EH (cell line): ENCODE data around the gene CHURC1.
A peak's percentile ranks its signal among the peaks of the same experiment; 100 is the strongest.
"Not testable (repeated sequence)": the region's sequence is repeated elsewhere in the genome, so short reads cannot be mapped to it uniquely, and the experiment has no call there.

ENCODE experiments used
- DNase-seq: peaks from one replicate; pipeline ENCODE4 v3.0.0-alpha.2; 2015; ENCODE audit warnings: low read depth

The CHURC1 gene

DNA sequence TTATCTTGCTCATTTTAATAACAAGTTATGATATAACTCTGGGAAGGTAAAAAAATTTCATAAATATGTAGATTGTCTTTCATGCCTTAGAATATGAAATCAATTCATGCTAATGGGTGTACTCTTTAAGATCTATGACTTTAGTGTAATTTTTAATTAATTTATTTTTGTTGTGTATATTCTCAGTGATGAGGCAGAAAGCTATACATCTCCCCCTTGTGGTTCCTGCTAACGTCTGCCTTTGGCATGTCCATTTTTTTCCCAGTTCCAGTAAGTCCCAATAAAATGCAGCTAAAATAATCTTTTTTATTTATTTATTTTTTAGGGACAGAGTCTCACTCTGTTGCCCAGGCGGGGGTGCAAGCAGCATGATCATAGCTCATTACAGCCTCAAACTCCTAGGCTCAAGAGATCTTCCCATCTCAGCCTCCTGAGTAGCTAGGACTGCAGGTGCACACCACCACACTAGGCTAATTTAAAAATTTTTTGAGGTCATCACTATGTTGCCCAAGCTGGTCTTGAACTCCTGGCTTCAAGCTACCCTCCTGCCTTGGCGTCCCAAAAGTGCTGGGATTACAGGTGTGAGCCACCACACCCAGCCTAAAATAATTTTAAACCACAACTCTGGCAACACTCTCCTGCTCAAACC, 3.3 kb upstream of the CHURC1 start:
- peak; percentile 56 for DNase-seq

DNA sequence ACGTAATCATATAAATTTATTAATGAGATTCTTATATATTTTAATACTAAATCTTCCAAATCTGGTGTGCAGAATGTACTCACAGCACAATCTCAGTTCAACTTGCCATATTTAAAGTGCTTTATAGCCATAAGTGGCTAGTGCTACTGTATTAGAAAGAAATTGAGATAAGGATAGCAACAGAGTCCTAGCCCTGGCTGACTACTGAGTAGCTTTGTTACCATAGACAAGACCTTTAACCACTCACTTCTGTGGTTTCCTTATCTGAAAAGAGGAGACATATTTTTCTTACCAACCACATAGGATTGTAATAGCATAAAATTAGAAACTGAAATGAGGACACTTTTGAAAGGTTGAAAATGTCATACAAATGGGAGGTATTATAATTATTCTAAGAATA, 2.0 kb upstream of the CHURC1 start:
- DNase-seq = no peak

DNA sequence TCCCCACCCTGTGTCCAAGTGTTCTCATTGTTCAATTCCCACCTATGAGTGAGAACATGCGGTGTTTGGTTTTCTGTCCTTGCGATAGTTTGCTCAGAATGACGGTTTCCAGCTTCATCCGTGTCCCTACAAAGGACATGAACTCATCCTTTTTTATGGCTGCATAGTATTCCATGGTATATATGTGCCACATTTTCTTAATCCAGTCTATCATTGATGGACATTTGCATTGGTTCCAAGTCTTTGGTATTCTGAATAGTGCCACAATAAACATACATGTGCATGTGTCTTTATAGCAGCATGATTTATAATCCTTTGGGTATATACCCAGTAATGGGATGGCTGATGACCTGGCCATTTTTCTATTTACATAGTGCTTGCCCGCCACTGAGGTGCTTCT, 778 bp upstream of the CHURC1 start:
- DNase-seq = not testable (repeated sequence)

DNA sequence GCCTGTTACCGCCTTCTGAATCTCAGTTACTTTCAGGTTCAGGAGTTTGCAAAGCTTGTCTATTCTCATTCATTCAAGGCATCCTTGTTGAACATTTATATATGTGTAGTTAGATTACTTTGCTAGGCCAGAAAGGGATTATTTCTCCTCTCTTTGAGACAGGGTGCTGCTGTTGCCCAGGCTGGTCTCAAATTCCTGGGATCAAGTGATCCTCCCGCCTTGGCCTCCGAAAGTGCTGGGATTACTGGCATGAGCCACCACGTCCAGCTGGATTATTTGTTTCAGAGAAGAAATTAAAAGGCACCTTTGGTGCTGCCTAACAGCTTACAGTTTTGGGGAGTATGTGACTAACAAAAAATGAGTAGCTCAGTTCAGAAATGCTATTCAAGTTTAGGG, 772 bp downstream of the CHURC1 start:
- DNase-seq = no peak

DNA sequence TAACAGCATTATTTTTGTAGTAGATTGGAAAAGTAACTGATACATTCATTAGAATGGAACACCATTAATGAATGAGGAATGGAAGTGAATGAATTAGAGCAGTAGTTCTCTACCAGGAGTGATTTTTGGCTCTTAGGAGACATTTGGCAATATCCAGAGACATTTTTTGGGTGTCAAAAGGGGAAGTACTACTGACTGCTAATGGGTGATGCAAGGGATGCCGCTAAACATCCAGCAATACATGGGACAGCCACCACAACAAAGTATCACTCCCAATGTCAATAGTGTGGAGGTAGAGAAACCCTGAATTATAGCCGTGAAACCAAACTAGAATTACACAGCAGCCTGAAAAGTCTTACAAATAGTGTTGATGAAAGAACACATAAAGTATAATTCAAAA, 1.5 kb downstream of the CHURC1 start:
- no peak for DNase-seq

DNA sequence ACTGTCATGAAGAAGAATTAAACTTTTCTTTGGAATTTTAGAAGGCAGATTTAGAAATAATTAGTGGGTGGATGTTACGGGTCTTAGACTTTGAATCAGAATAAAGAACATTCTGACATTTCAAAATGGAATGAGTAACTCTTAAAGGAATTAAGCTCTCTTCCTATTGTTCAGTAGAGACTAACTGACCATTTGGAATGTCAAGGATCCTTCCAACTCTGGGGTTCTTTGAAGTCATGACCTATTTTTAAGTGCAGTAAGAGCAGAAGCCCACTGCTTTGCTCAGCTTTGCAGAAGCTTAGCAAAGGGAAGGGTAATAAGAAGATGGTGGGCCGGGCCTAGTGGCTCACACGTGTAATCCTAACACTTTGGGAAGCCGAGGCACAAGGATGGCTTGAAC, 4.0 kb downstream of the CHURC1 start:
- DNase-seq = peak; percentile 46

DNA sequence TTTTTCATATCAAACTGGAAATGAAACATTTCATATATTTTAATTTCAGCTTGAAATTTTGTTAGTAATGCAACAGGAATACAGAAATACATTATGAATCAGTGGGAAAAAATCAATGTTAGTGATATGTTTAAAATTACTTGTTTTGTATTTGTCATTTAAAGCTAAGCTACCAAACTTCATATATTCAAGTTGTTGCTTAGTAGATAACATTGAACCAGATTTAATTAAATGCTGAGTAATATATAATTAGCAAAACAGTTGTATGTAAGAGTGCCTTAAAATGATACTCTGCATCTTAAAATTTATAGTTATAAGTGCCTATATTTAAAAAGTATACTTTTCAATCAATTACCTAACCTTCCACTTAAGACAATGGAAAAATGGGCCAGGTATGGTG, 5.0 kb downstream of the CHURC1 start:
- DNase-seq = no peak

DNA sequence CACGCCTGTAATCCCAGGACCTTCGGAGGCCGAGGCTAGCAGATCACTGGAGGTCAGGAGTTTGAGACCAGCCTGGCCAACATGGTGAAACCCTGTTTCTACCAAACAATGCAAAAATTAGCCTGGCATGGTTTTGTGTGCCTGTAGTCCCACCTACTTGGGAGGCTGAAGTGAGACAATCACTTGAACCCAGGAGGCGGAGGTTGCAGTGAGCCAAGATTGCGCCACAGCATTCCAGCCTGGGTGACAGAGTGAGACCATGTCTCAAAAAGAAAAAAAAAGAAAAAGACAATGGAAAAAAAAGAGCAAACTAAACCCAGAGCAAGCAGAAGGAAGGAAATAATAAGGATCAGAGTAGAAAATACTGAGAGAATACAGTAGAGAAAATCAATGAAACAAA, 5.4 kb downstream of the CHURC1 start:
- DNase-seq = peak; percentile 34

DNA sequence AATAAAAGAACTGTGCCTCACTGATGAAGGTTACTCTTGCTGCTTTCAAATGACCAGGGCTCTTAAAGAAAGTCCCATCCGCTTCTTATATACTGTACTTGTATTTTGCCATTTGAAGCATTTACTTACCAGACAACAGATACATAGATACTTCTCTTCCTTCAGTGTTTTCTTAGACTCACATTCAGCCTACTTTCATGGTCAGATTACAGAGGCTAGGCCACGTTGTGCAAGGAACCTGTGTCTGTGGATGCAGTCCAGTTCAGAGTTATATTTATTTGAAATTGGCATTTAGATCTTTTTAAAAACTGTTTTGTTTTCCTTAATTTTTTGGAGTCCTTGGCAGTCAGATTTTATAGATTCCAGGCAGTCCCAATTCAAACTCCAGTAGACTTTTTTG, 6.2 kb downstream of the CHURC1 start:
- DNase-seq = no peak

DNA sequence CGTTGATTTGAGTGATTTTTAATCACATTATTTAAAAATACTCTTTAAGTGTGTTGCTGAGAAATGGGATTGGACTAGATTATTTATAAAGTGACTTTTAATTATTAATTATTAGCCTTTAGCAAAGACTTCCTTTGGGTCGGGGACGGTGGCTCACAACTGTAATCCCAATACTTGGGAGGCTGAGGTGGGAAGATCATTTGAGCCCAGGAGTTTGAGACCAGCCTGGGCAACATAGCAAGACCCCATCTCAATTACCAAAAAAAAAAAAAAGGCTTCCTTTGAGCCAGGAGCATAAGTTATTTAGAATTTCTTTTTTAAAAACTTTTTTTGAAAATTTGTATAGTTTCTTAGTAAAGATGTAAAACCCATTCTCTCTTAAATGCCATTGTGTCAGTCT, 8.8 kb downstream of the CHURC1 start:
- DNase-seq = no peak

DNA sequence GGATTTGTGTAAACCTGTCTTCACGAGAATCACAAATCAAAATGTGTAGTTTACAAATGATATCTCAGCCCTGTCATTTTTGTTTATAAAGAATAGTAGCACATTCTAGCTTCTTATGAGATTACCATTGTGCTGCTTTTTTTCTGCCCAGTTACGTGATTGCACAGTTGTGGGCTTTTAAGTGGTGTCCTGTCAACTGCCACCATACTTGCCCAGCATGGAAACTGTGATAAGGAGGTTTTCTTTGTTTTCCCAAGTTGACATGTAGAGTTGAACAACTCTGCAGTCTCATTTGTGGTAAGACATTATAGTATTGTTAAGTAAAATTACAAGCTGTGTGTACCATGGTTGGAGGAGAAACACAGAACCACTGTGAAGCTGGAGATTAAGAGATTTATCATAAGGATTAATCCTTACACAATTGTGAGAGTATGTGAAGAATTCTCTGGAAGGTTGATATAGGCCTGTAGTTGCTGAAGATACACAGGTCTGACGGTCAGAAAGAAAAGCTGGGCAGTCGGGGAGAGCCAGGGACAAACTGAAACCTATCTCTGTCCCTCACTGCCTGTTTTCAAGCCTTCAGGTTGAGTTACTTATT, 12.2 kb downstream of the CHURC1 start:
- no peak for DNase-seq

DNA sequence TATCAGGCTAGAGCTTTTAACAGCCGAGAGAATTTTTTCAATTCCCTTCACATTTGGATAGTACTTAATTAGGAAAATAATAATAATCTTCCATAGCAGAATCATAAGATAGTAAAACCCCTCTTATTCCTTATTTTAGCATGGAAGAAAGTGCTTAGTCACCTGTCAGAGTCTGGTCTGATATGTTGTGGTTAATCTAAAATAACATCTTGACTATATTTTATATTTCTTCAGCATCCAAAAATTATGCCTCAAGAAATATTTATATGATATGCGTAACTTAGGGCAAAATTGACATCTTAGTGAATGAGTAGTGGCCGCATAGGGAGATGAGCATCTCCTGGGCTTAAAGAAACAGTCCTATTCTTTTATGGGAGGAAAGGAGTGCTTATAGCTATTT, 12.8 kb downstream of the CHURC1 start:
- no peak for DNase-seq

DNA sequence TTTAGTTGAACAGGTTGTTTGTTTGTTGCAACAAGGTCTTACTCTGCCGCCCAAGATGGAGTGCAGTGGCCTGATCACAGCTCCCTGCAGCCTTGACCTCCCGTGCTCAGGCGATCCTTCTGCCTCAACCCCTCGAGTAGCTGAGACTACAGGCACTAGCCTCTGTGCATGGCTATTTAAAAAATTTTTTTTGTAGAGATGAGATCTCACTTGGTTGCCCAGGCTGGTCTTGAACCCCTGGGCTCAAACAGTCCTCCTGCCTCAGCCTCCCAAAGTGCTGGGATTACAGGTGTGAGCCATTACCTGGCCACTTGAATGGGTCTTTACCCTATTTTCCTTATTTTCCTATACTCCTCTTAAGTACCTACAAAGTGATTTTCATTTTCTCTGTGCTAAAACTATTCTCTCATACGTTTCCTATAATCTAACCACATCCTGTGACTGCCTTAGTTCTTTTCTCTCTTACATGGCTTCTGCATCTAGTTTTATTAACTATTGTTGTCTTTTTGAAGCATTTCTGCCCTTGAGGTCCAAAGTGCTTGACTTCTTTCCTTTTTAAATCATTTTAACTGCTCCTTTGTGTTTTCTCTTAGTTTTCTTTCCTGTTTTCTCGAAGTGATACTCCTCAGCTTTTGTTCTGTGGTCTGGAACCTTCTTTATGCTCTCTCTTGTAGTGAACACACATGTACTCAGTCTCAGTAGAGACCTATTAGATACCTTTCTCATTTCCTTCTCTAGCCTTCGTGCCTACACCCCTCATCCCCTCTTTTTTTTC, 14.2 kb downstream of the CHURC1 start:
- DNase-seq = no peak

DNA sequence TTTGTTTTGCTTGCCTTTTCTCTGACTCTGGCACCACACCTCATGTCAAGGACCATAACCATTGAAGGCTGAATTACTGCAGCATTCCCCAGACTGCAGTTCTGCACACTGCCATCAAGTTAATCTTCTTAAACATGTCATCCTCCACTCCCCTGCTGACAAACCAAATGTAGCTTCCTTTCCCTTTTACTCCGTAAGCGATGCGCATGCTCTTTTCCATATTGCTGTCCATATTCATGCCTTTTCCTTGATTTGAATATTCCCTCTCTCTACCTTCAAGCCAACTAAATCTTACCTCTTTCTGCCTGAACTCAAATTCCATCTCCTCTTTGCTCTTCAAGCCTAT, 14.7 kb downstream of the CHURC1 start:
- no peak for DNase-seq

DNA sequence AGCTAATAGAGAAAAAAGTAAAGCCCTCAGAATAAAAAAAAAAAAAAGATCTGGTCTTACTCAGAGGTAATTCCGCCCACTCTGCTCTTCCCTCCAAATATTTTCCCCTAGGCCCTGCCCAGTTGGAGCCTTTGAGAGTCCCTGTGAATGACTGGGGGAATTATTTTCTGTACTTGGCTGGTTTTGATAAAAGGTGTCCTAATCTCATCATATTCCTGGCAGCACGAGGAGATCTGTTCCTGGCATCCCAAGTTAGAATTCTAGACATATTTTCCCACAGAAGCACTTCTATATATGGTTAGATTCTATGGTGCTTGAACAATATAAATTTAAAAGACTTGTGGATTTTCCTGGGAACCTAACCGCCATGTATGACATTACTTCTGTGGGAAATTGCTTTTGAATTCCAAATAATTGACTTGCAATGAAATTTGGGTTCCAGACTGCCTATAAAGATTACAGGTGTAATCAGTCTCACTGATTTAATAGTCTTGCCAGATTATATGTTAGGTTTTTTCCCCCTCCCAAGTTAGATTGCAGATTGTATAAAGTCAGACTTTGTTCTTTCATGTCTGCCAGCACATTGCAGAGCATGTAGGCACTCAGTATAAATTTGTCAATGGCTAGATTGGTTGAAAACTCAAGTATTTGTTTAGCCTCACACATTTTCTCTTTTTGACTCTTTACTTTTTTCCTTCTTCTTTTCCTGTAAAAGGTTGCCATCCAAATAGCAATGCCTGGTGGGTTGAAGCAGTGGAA, 16.0 kb downstream of the CHURC1 start:
- peak; percentile 83 for DNase-seq

DNA sequence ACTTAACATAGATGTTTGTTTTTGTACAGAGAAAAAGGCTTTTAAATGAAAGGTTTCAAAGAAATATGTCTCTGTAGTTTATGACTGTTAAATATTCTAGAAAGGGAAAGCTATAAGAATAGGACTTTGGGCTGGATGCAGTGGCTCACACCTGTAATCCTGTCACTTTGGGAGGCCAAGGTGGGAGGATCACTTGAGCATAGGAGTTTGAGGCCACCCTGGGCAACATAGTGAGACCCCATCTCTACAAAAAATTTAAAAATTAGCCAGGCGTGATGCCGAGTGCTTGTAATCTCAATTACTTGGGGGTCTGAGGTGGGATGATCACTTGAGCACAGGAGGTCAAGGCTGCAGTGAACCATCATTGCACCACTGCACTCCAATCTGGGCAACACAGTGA, 16.9 kb downstream of the CHURC1 start:
- DNase-seq = no peak

DNA sequence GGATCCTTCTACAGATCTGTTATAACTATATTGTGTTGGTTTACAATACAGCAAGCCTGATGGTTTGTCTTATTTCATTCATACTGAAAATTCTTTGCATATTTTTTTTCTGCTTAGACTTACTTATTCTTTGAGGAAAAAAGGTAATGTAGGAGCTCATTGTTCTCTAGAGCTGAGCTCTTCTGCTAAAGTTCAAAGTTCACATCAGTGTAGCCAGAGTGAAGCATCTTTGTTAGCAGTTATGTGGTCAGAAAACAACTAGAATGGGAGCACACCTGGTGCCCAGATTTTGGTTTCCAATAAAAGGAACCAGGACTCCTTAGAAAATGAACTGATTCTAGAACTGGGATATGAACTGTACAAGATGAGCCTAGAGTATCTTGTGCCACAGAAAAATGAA, 18.0 kb downstream of the CHURC1 start:
- DNase-seq = no peak

DNA sequence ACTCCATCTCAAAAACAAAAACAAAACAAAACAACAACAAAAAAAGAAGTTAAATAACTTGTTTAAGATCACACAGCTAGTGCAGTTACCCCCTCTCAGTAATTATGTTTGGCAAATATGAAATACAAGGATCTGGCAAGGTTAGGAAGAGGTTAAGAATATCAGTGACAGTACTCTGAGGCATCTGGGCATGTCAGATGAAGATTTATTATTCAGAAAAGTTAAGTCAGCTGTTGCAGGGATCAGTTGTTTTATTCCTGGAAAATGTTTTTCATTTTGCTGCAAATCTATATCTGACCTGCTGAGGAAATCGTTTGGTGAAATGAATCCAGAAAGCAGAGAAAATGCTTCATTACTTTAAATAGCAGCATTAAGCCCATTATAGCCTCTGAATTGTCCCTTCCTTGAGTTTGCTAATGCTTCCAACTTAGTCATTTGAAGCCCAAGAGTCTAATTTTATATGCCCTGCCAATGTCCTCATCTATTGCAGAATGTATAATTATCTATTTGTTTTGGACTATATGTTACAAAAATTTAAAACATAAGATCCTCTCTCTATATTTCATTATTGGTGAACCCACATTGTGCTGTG, 20.2 kb downstream of the CHURC1 start:
- no peak for DNase-seq

DNA sequence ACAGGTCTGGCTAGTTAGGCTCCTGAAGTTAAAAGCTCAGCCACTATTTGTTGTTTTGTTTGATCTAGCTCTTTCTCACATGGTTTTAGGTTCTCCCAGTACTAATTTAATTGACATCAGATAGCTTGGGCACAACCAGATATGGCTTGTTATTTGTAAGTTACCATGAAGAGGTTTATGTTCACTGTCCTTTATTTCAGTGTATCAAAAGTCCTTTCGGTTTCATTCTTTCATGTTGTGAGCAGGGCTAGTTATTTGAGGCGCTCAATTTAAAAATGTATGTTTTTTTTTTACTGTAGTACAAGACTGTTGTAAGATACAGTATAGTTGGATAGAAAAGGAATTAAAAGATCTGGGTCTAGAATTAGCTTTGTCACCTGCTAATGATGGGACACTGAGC, 21.3 kb downstream of the CHURC1 start:
- no peak for DNase-seq

DNA sequence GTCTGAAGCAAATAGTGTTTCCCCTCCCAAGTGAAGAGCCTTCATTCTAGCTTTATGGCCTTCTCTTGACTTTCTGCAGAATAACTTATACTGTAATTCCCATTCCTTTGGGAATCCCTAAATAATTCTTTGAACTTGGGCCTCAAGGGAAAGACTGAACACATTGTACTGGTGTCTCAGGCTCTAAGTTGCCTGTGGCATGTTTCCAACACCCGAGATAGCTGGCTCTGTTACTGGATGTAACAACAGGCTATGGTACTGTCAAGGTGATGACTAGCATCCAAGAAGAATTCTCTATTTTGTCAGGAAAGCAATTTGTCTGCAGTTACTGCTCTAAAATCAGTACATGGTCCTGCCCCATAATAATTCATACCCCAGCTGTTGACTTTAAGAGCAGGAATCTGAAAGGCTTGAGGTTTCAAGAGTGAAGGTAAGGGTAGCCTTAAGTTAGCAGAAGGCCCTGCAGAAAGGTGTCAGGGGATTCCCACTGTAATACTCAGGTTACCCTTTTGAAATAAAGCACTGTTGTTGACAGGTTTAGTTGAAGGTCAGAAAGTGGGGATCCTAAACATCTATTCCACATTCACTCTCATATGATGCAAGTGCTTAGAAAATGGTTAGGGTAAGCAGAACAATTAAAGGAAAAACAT, 23.0 kb downstream of the CHURC1 start:
- DNase-seq = no peak

DNA sequence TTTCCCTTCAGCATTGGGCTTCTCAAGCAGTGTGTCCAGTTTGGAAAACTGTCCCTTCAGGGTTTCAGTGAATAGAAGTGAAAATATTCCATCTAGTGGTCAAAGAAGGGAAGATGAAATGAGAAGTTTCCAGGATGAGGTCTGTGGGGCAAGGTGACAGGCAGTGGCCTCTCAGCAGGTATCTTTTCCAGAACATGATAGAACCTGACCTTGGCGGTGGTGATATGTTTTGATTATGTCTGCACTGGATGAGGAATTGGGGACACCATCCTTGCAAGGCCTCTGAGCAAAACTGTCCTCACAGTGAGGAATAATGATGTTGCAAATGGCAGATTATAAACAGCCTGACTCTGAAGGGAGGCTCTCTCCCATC, 23.6 kb downstream of the CHURC1 start:
- DNase-seq = peak; percentile 33
